ENCODE data around the gene C1orf35. TPM values are rescaled to one million over a fixed set of nuclear protein-coding genes. Genes with fewer than 3 reads are reported as not detected.

C1orf35 gene
- total RNA-seq, 1 donor from 2014 or later, result 7.1 TPM

- Histone ChIP-seq H3K27ac (replicated peaks) (no peak overlapping the region), H3K36me3 (no peaks in the 10 kb centered on the region), H3K27me3 (ENCODE audit: low read depth) (no peaks in the 10 kb centered on the region), H3K9me3 (replicated peaks) (no peaks in the 10 kb centered on the region), H3K4me3 (peak overlapping the region; percentile 100), H3K4me1 (peaks cover 51% of the 10 kb centered on the region)
- no peak for TF ChIP-seq CTCF (IDR thresholded peaks at IDR 0.05; ENCODE audit: borderline replicate concordance)
- intact Hi-C loops (cut with micrococcal nuclease), result no loop called here
- DNase-seq, result peak; percentile 14
These were observed 22.0 kb downstream of the C1orf35 start for GRCh38 chr1:228081144-228081543.

- Histone ChIP-seq H3K27me3 (ENCODE audit: low read depth) (peaks cover 3% of the 10 kb centered on the region), H3K4me3 (no peak overlapping the region), H3K36me3 (no peaks in the 10 kb centered on the region), H3K4me1 (peaks cover 37% of the 10 kb centered on the region), H3K9me3 (replicated peaks) (no peaks in the 10 kb centered on the region), H3K27ac (replicated peaks) (no peak overlapping the region)
- intact Hi-C loops (cut with micrococcal nuclease), result no loop called here
- peak; percentile 12 for DNase-seq
- TF ChIP-seq CTCF (IDR thresholded peaks at IDR 0.05; ENCODE audit: borderline replicate concordance), result no peak
These were observed 23.4 kb downstream of the C1orf35 start for GRCh38 chr1:228079601-228080263.

GRCh38 chr1:228079013-228079412 is 24.1 kb downstream of the C1orf35 start:
- no peak for TF ChIP-seq CTCF (IDR thresholded peaks at IDR 0.05; ENCODE audit: borderline replicate concordance)
- no peak for DNase-seq
- H3K27ac ChIP-seq (replicated peaks), result no peak overlapping the region
- H3K4me3 ChIP-seq, result no peak overlapping the region
- no peaks in the 10 kb centered on the region for H3K36me3 ChIP-seq
- intact Hi-C loops (cut with micrococcal nuclease), result no loop called here
- no peaks in the 10 kb centered on the region for H3K9me3 ChIP-seq (replicated peaks)
- peaks cover 8% of the 10 kb centered on the region for H3K27me3 ChIP-seq (ENCODE audit: low read depth)
- peaks cover 30% of the 10 kb centered on the region for H3K4me1 ChIP-seq

GRCh38 chr1:228077565-228078330 is 25.4 kb downstream of the C1orf35 start:
- Histone ChIP-seq H3K27ac (replicated peaks) (no peak overlapping the region), H3K4me3 (no peak overlapping the region), H3K9me3 (replicated peaks) (no peaks in the 10 kb centered on the region), H3K36me3 (no peaks in the 10 kb centered on the region), H3K4me1 (peaks cover 17% of the 10 kb centered on the region), H3K27me3 (ENCODE audit: low read depth) (peaks cover 18% of the 10 kb centered on the region)
- peak; percentile 9 for DNase-seq
- no peak for TF ChIP-seq CTCF (IDR thresholded peaks at IDR 0.05; ENCODE audit: borderline replicate concordance)
- intact Hi-C loops (cut with micrococcal nuclease), result no loop called here

- intact Hi-C loops (cut with micrococcal nuclease), result no loop called here
- no peak for TF ChIP-seq CTCF (IDR thresholded peaks at IDR 0.05; ENCODE audit: borderline replicate concordance)
These were observed 26.2 kb downstream of the C1orf35 start for GRCh38 chr1:228076796-228077430.

More at GRCh38 chr1:228076796-228077430, 26.2 kb downstream of the C1orf35 start:
- Histone ChIP-seq H3K4me1 (peaks cover 11% of the 10 kb centered on the region), H3K27ac (replicated peaks) (no peak overlapping the region), H3K36me3 (no peaks in the 10 kb centered on the region), H3K4me3 (no peak overlapping the region), H3K27me3 (ENCODE audit: low read depth) (peaks cover 22% of the 10 kb centered on the region), H3K9me3 (replicated peaks) (no peaks in the 10 kb centered on the region)
- peak; percentile 13 for DNase-seq

All from left ventricle myocardium inferior (tissue), 1 donor.